Measurements from ENCODE around the gene EIF3K.

EIF3K gene

DNA sequence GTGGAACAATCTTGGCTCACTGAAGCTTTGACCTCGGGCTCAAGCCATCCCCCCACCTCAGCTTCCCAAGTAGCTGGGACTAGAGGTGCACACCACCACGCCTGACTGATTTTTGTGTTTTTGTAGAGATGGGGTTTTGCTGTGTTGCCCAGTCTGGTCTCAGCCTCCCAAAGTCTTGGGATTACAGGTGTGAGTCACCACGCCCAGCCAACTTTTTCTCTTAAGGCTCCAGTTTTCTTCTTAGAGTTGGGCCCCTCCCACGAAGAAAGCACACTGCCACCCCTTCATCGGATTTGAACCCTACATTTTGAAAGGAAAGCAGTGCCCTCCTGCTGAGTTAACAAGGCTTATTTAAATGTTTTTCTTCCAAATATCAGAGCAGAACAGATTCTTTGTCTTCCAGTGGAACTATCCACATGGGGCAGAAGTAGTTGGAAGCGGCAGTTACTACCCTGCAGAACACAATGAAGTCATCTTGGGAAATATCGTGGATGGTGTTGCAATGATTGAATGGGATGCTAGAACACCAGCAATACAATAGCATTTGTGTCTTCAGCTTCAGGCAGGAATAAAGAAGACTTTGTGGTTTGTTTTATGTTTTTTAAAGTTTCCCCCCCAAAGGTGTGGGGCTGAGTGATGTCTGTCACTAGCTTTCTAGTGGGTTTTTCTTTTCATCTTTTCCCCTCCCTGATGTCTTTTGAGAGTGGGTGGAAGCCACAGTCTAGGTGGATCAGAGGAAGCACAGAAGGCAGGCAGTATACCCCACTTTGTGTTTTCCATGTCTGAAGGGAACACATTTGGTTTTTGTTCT is 37.4 kb downstream of the EIF3K start (continued):
- TF ChIP-seq, protein P1, sequence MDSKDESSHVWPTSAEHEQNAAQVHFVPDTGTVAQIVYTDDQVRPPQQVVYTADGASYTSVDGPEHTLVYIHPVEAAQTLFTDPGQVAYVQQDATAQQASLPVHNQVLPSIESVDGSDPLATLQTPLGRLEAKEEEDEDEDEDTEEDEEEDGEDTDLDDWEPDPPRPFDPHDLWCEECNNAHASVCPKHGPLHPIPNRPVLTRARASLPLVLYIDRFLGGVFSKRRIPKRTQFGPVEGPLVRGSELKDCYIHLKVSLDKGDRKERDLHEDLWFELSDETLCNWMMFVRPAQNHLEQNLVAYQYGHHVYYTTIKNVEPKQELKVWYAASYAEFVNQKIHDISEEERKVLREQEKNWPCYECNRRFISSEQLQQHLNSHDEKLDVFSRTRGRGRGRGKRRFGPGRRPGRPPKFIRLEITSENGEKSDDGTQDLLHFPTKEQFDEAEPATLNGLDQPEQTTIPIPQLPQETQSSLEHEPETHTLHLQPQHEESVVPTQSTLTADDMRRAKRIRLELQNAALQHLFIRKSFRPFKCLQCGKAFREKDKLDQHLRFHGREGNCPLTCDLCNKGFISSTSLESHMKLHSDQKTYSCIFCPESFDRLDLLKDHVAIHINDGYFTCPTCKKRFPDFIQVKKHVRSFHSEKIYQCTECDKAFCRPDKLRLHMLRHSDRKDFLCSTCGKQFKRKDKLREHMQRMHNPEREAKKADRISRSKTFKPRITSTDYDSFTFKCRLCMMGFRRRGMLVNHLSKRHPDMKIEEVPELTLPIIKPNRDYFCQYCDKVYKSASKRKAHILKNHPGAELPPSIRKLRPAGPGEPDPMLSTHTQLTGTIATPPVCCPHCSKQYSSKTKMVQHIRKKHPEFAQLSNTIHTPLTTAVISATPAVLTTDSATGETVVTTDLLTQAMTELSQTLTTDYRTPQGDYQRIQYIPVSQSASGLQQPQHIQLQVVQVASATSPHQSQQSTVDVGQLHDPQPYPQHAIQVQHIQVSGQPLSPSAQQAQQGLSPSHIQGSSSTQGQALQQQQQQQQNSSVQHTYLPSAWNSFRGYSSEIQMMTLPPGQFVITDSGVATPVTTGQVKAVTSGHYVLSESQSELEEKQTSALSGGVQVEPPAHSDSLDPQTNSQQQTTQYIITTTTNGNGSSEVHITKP (tag by site-specific recombination; IDR thresholded peaks at IDR 0.05), result peak; percentile 62
- TF ChIP-seq BCL11A (tag by site-specific recombination; IDR thresholded peaks at IDR 0.05; ENCODE audit: low read depth), result no peak
- TF ChIP-seq ZNF121 (tag by site-specific recombination; IDR thresholded peaks at IDR 0.05), result peak; percentile 97
- TF ChIP-seq ZNF555 (tag by site-specific recombination; conservative IDR thresholded peaks at IDR 0.05), result no peak
- peak; percentile 43 for TF ChIP-seq ZBTB17 (tag by site-specific recombination; IDR thresholded peaks at IDR 0.05)
- TF ChIP-seq IKZF3 (tag by site-specific recombination; IDR thresholded peaks at IDR 0.05), result peak; percentile 68; the same call in 1 of the 2 replicates
- peak; percentile 46; the same call in 1 of the 2 replicates for TF ChIP-seq SP7 (tag by site-specific recombination; IDR thresholded peaks at IDR 0.05)
- TF ChIP-seq ZFP37 (tag by site-specific recombination; IDR thresholded peaks at IDR 0.05), result 0 out of 2 replicates have a peak, but pooled peaks have one; percentile 41
- TF ChIP-seq, protein P2, sequence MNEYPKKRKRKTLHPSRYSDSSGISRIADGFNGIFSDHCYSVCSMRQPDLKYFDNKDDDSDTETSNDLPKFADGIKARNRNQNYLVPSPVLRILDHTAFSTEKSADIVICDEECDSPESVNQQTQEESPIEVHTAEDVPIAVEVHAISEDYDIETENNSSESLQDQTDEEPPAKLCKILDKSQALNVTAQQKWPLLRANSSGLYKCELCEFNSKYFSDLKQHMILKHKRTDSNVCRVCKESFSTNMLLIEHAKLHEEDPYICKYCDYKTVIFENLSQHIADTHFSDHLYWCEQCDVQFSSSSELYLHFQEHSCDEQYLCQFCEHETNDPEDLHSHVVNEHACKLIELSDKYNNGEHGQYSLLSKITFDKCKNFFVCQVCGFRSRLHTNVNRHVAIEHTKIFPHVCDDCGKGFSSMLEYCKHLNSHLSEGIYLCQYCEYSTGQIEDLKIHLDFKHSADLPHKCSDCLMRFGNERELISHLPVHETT (tag by site-specific recombination; IDR thresholded peaks at IDR 0.05), result 0 out of 2 replicates have a peak, but pooled peaks have one; percentile 8
- peak; percentile 62 for TF ChIP-seq KLF1 (tag by site-specific recombination; IDR thresholded peaks at IDR 0.05)
- TF ChIP-seq GLIS1 (tag by site-specific recombination; IDR thresholded peaks at IDR 0.05), result peak; percentile 44
- no peak for TF ChIP-seq ZNF521 (tag by site-specific recombination; IDR thresholded peaks at IDR 0.05)
- TF ChIP-seq GLI4 (tag by site-specific recombination; IDR thresholded peaks at IDR 0.05), result no peak
- TF ChIP-seq, protein P3, sequence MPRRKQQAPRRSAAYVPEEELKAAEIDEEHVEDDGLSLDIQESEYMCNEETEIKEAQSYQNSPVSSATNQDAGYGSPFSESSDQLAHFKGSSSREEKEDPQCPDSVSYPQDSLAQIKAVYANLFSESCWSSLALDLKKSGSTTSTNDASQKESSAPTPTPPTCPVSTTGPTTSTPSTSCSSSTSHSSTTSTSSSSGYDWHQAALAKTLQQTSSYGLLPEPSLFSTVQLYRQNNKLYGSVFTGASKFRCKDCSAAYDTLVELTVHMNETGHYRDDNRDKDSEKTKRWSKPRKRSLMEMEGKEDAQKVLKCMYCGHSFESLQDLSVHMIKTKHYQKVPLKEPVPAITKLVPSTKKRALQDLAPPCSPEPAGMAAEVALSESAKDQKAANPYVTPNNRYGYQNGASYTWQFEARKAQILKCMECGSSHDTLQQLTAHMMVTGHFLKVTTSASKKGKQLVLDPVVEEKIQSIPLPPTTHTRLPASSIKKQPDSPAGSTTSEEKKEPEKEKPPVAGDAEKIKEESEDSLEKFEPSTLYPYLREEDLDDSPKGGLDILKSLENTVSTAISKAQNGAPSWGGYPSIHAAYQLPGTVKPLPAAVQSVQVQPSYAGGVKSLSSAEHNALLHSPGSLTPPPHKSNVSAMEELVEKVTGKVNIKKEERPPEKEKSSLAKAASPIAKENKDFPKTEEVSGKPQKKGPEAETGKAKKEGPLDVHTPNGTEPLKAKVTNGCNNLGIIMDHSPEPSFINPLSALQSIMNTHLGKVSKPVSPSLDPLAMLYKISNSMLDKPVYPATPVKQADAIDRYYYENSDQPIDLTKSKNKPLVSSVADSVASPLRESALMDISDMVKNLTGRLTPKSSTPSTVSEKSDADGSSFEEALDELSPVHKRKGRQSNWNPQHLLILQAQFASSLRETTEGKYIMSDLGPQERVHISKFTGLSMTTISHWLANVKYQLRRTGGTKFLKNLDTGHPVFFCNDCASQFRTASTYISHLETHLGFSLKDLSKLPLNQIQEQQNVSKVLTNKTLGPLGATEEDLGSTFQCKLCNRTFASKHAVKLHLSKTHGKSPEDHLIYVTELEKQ (tag by site-specific recombination; IDR thresholded peaks at IDR 0.05; ENCODE audit: borderline replicate concordance), result no peak
- no peak for TF ChIP-seq ZBTB7A (tag by site-specific recombination; IDR thresholded peaks at IDR 0.05; ENCODE audit: low read depth)
- TF ChIP-seq ZXDB (tag by site-specific recombination; IDR thresholded peaks at IDR 0.05), result 0 out of 2 replicates have a peak, but pooled peaks have one; percentile 27
- no peak; the same call in 1 of the 2 replicates for TF ChIP-seq ZNF366 (tag by site-specific recombination; conservative IDR thresholded peaks at IDR 0.05)
- TF ChIP-seq ZNF660 (tag by site-specific recombination; IDR thresholded peaks at IDR 0.05), result 0 out of 2 replicates have a peak, but pooled peaks have one; percentile 41
- peak; percentile 46 for TF ChIP-seq ZIC2 (tag by site-specific recombination; IDR thresholded peaks at IDR 0.05)
- no peak for TF ChIP-seq ZNF596 (tag by site-specific recombination; IDR thresholded peaks at IDR 0.05)
- 0 out of 2 replicates have a peak, but pooled peaks have one; percentile 18 for TF ChIP-seq ZBTB21 (tag by site-specific recombination; IDR thresholded peaks at IDR 0.05)

Measured in HEK293 (cell line).